ENCODE data around the gene SMYD3. TPM values are rescaled to one million over a fixed set of nuclear protein-coding genes. Genes with fewer than 3 reads are reported as not detected.

The SMYD3 gene
- total and polyA plus RNA-seq, 11 donors, result 6.3 to 12.1 (median 9.5) TPM

- Histone ChIP-seq H3K36me3 (no peaks in the 10 kb centered on the region), H3K4me3 (no peak overlapping the region), H3K4me1 (no peaks in the 10 kb centered on the region), H3K9me3 (peaks cover 0 to 23% (median 2%) of the 10 kb centered on the region in 12 donors), H3K27me3 (no peaks in the 10 kb centered on the region), H3K27ac (no peak overlapping the region)
- WGBS, 4 donors, result 60 to 67% (median 64%) methylated on average over 8 of the region's 8 CpGs
- TF ChIP-seq POLR2A (IDR thresholded peaks at IDR 0.05) (no peak), CTCF (IDR thresholded peaks at IDR 0.05) (no peak)
- ATAC-seq (no peak), DNase-seq (no peak)
- intact Hi-C loops (cut with DNase I), result no loop called here
Measured at GRCh38 chr1:246528933-246529731, 22.1 kb upstream of the SMYD3 start.

GRCh38 chr1:246527402-246528088, 20.5 kb upstream of the SMYD3 start:
- 37 to 65% (median 52%) methylated on average over 5 of the region's 5 CpGs for WGBS, 4 donors
- H3K27ac ChIP-seq, result no peak overlapping the region
- peaks cover 0 to 23% (median 2%) of the 10 kb centered on the region in 12 donors for H3K9me3 ChIP-seq
- no peaks in the 10 kb centered on the region for H3K27me3 ChIP-seq
- H3K4me1 ChIP-seq, result no peaks in the 10 kb centered on the region
- DNase-seq, result no peak
- peak in 2 of 4 donors; percentile 37 to 52 for ATAC-seq
- no peaks in the 10 kb centered on the region for H3K36me3 ChIP-seq
- TF ChIP-seq CTCF (IDR thresholded peaks at IDR 0.05), result no peak
- no peak for TF ChIP-seq POLR2A (IDR thresholded peaks at IDR 0.05)
- intact Hi-C loops (cut with DNase I), result no loop called here
- no peak overlapping the region for H3K4me3 ChIP-seq

- intact Hi-C loops (cut with DNase I), result no loop called here
- DNase-seq (no peak), ATAC-seq (no peak)
- TF ChIP-seq CTCF (IDR thresholded peaks at IDR 0.05), result no peak
- Histone ChIP-seq H3K4me1 (no peaks in the 10 kb centered on the region), H3K27me3 (no peaks in the 10 kb centered on the region), H3K27ac (no peak overlapping the region), H3K9me3 (peaks cover 0 to 23% (median 2%) of the 10 kb centered on the region in 12 donors), H3K4me3 (no peak overlapping the region), H3K36me3 (no peaks in the 10 kb centered on the region)
- WGBS, 4 donors, result 73 to 79% (median 76%) methylated on average over 7 of the region's 7 CpGs
Measured at GRCh38 chr1:246526915-246527314, 19.8 kb upstream of the SMYD3 start.

- TF ChIP-seq POLR2A (IDR thresholded peaks at IDR 0.05) (no peak), CTCF (IDR thresholded peaks at IDR 0.05) (no peak)
- Histone ChIP-seq H3K9me3 (peaks cover 0 to 21% (median 2%) of the 10 kb centered on the region in 12 donors), H3K27me3 (no peaks in the 10 kb centered on the region), H3K27ac (no peak overlapping the region), H3K4me3 (no peak overlapping the region), H3K4me1 (no peaks in the 10 kb centered on the region), H3K36me3 (no peaks in the 10 kb centered on the region)
- DNase-seq (no peak), ATAC-seq (no peak)
- intact Hi-C loops (cut with DNase I), result no loop called here
- WGBS, 4 donors, result 77 to 85% (median 81%) methylated on average over 4 of the region's 4 CpGs
Measured at GRCh38 chr1:246526380-246526779, 19.3 kb upstream of the SMYD3 start.

Measured in heart left ventricle (tissue), 16 donors.